DND-41 (cell line): ENCODE measurements around the gene SERPINA4.
"Not testable (repeated sequence)": the region's sequence is repeated elsewhere in the genome, so short reads cannot be mapped to it uniquely, and the experiment has no call there.

Experiments used
- ATAC-seq: fragments of 200-7000 bp; cut with Tn5 transposase; 3 replicates; pipeline ENCODE4 v1.9.1; 2021; ENCODE audit warnings: low read depth; ENCODE audit not compliant: insufficient read depth
- DNase-seq: peaks from one replicate; pipeline ENCODE4 v3.0.0-alpha.2; 2020
- H2AFZ ChIP-seq: 2 replicates; pipeline ENCODE4 v1.6.0; 2012; ENCODE audit warnings: low read depth, low read length
- H3K27ac ChIP-seq: 2 replicates; pipeline ENCODE4 v1.5.1; 2012; ENCODE audit warnings: low read length, inconsistent platforms
- H3K27me3 ChIP-seq: fragments of 200-600 bp; sonication (generic); 2 replicates; pipeline ENCODE4 v1.6.0; 2012; ENCODE audit warnings: low read length, mild to moderate bottlenecking, inconsistent platforms; ENCODE audit not compliant: insufficient read depth, poor library complexity
- H3K36me3 ChIP-seq: 2 replicates; pipeline ENCODE4 v1.5.1; 2012; ENCODE audit warnings: low read length, inconsistent platforms; ENCODE audit not compliant: insufficient read depth
- H3K4me1 ChIP-seq: 2 replicates; pipeline ENCODE4 v1.5.1; 2012; ENCODE audit warnings: mild to moderate bottlenecking, low read length; ENCODE audit not compliant: insufficient read depth
- H3K4me2 ChIP-seq: 2 replicates; pipeline ENCODE4 v1.6.0; 2012; ENCODE audit warnings: mild to moderate bottlenecking, moderate library complexity, low read length, inconsistent platforms; ENCODE audit not compliant: insufficient read depth
- H3K4me3 ChIP-seq, 2 experiments: fragments of 200-600 bp in 1 of 2; shearing (Covaris generic) in 1 of 2; 2 replicates each; pipeline ENCODE4 v1.5.1; 2012 to 2016; ENCODE audit warnings: inconsistent platforms in 2 of 2, low read length in 2 of 2, mild to moderate bottlenecking in 2 of 2, low read depth in 1 of 2, moderate library complexity in 1 of 2
- H3K79me2 ChIP-seq: 2 replicates; pipeline ENCODE4 v1.6.0; 2012; ENCODE audit warnings: low read length, inconsistent platforms; ENCODE audit not compliant: insufficient read depth
- H3K9ac ChIP-seq: 2 replicates; pipeline ENCODE4 v1.6.0; 2012; ENCODE audit warnings: low read depth, mild to moderate bottlenecking, inconsistent platforms, low read length, moderate library complexity
- H3K9me3 ChIP-seq: 2 replicates; pipeline ENCODE4 v1.5.1; 2012; ENCODE audit warnings: low read length, moderate library complexity, mild to moderate bottlenecking, inconsistent platforms; ENCODE audit not compliant: insufficient read depth, severe bottlenecking
- H4K20me1 ChIP-seq: 2 replicates; pipeline ENCODE4 v1.6.0; 2012; ENCODE audit warnings: low read length; ENCODE audit not compliant: insufficient read depth
- CTCF ChIP-seq: IDR thresholded peaks from 2 replicates; pipeline ENCODE4 v1.5.1; 2012; ENCODE audit warnings: borderline replicate concordance, low read length, moderate library complexity, mild to moderate bottlenecking; ENCODE audit not compliant: poor library complexity, severe bottlenecking; ENCODE audit errors: extremely low read depth
- EZH2 ChIP-seq: IDR thresholded peaks from 3 replicates; pipeline ENCODE4 v1.6.1; 2012; ENCODE audit warnings: borderline replicate concordance, low read depth, mild to moderate bottlenecking, moderate library complexity, low read length, inconsistent platforms; ENCODE audit not compliant: severe bottlenecking

The SERPINA4 gene

DNA sequence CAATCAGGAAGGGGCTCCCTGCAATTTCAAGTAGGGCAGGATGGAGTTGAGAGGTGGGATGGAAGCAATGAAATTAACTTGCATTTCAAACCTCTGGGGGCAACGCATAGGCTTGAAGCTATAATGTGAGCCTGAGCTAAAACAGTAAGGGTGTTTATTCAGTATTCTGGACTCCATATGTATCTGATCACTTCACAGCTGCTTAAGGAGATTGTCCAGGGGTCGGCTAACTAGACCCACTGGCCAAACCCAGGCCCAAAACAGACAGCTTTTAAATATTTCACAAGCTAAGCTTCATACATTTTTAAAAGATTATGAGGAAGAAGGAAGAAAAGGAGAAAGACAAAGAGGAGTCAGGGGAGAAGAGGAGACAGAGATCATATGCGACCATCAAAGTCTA is 44.1 kb downstream of the SERPINA4 start:
- TF ChIP-seq EZH2 (no peak), CTCF (no peak)
- no peak overlapping the region for H2AFZ ChIP-seq
- H3K4me1 ChIP-seq = no peaks in the 10 kb centered on the region
- H3K9ac ChIP-seq = no peak overlapping the region
- no peaks in the 10 kb centered on the region for H3K27me3 ChIP-seq
- H4K20me1 ChIP-seq = no peaks in the 10 kb centered on the region
- H3K27ac ChIP-seq = no peak overlapping the region
- no peak overlapping the region for H3K4me3 ChIP-seq
- DNase-seq (no peak), ATAC-seq (no peak)
- H3K36me3 ChIP-seq = no peaks in the 10 kb centered on the region
- H3K79me2 ChIP-seq = no peaks in the 10 kb centered on the region
- no peaks in the 10 kb centered on the region for H3K9me3 ChIP-seq
- no peak overlapping the region for H3K4me2 ChIP-seq

DNA sequence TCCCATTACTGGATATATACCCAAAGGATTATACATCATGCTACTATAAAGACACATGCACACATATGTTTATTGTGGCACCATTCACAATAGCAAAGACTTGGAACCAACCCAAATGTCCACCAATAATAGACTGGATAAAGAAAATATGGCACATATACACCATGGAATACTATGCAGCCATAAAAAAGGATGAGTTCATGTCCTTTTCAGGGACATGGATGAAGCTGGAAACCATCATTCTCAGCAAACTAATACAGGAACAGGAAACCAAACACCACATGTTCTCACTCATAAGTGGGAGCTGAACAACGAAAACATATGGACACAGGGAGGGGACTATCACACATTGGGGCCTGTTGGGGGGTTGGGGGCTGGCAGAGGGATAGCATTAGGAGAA is 47.7 kb downstream of the SERPINA4 start:
- H3K27me3 ChIP-seq, H3K36me3 ChIP-seq, ATAC-seq, H3K79me2 ChIP-seq, H4K20me1 ChIP-seq, H2AFZ ChIP-seq, H3K9me3 ChIP-seq, H3K4me2 ChIP-seq, H3K27ac ChIP-seq, DNase-seq, H3K4me3 ChIP-seq, H3K4me1 ChIP-seq, H3K9ac ChIP-seq: not testable (repeated sequence)

- Histone ChIP-seq H3K36me3 (no peaks in the 10 kb centered on the region), H3K79me2 (no peaks in the 10 kb centered on the region), H3K4me1 (no peaks in the 10 kb centered on the region), H2AFZ (no peak overlapping the region), H3K9ac (no peak overlapping the region), H3K9me3 (no peaks in the 10 kb centered on the region), H3K27me3 (peaks cover 3% of the 10 kb centered on the region), H4K20me1 (no peaks in the 10 kb centered on the region), H3K27ac (no peak overlapping the region), H3K4me3 (no peak overlapping the region), H3K4me2 (no peak overlapping the region)
- no peak for TF ChIP-seq CTCF
- DNase-seq (no peak), ATAC-seq (no peak)
Observed at GRCh38 chr14:94611179-94611578, 49.9 kb downstream of the SERPINA4 start.

DNA sequence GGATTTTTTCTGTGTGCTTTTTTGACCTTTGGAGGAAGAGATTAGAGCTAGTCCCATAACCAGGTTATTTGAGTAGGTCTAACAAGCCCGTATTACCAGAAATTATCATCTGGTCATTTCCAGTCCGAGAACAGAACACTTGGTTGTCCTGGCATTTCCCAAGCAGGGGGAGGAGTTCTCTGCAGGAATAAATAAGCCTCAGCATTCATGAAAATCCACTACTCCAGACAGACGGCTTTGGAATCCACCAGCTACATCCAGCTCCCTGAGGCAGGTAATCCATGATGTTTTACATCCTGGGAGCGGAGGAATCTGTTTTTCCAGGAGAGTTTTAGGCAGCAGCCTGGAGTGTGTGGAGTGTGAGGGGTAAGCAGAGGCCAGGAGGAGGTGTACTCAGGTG is 50.9 kb downstream of the SERPINA4 start, which contains the start of gene SERPINA3:
TSS of gene SERPINA3 (plus strand) at position 218 of the 400 bp plus-strand sequence. CDS start 2,051 bp downstream, outside the sequence.
- no peaks in the 10 kb centered on the region for H3K9me3 ChIP-seq
- H3K4me1 ChIP-seq = no peaks in the 10 kb centered on the region
- DNase-seq (no peak), ATAC-seq (no peak)
- H3K27ac ChIP-seq = no peak within 1 kb of the TSS
- H2AFZ ChIP-seq = no peak within 1 kb of the TSS
- no peak within 1 kb of the TSS for H3K4me2 ChIP-seq
- H3K27me3 ChIP-seq = peaks cover 3% of the 10 kb centered on the region
- no peaks in the 10 kb centered on the region for H3K79me2 ChIP-seq
- H3K9ac ChIP-seq = no peak within 1 kb of the TSS
- no peak for TF ChIP-seq EZH2
- H4K20me1 ChIP-seq = no peaks in the 10 kb centered on the region
- no peak within 1 kb of the TSS for H3K4me3 ChIP-seq
- H3K36me3 ChIP-seq = no peaks in the 10 kb centered on the region
